SK-MEL-5 (cell line): Measurements from ENCODE around the gene STIM1. TPM values are rescaled to one million over a fixed set of nuclear protein-coding genes. Genes with fewer than 3 reads are reported as not detected.

Experiments
- DNase-seq: peaks from one replicate; pipeline ENCODE4 v3.0.0-alpha.2; 2016; ENCODE audit warnings: low read depth, low spot score
- in situ Hi-C: cut with HindIII; loops from 2 replicates; pipeline ENCODE4 v1.10.0; 2016; ENCODE audit warnings: low sequenced_read_pairs, high pct_unique_total_duplicates, low pct_unique_long_range_greater_than_20kb
- total RNA-seq: library from RNA; depleted of rRNA; stranded (reverse); fragments of >200 nt; shearing (Covaris generic); gene quantifications from 2 replicates; pipeline ENCODE4 v1.2.3, GENCODE V29; 2014

STIM1 gene
- total RNA-seq, 1 experiment from 2014 or later: 25.7 TPM

GRCh38 chr11:3825473-3826154 is 29.9 kb upstream of the STIM1 start:
- in situ Hi-C loops: no loop called here
- DNase-seq: no peak

- in situ Hi-C loops: no loop called here
- no peak for DNase-seq
These were observed 28.7 kb upstream of the STIM1 start for GRCh38 chr11:3826721-3827120.

- in situ Hi-C loops: no loop called here
These were observed 27.9 kb upstream of the STIM1 start for GRCh38 chr11:3827434-3828186.

GRCh38 chr11:3830088-3830487 is 25.4 kb upstream of the STIM1 start:
- no peak for DNase-seq
- in situ Hi-C loops: no loop called here

More at GRCh38 chr11:3827434-3828186, 27.9 kb upstream of the STIM1 start:
- DNase-seq: no peak

GRCh38 chr11:3830730-3831129 is 24.7 kb upstream of the STIM1 start:
- no peak for DNase-seq

GRCh38 chr11:3831378-3832239 is 23.9 kb upstream of the STIM1 start:
- in situ Hi-C loops: no loop called here
- DNase-seq: no peak

More at GRCh38 chr11:3830730-3831129, 24.7 kb upstream of the STIM1 start:
- in situ Hi-C loops: no loop called here

- no peak for DNase-seq
- in situ Hi-C loops: no loop called here
These were observed 22.6 kb upstream of the STIM1 start for GRCh38 chr11:3832816-3833215.

- DNase-seq: no peak
- in situ Hi-C loops: no loop called here
These were observed 22.0 kb upstream of the STIM1 start for GRCh38 chr11:3833449-3833848.

- DNase-seq: no peak
- in situ Hi-C loops: no loop called here
These were observed 21.2 kb upstream of the STIM1 start for GRCh38 chr11:3834349-3834663.

- in situ Hi-C loops: no loop called here
- no peak for DNase-seq
These were observed 20.6 kb upstream of the STIM1 start for GRCh38 chr11:3834664-3835461.

GRCh38 chr11:3835751-3836150 is 19.7 kb upstream of the STIM1 start:
- no peak for DNase-seq
- in situ Hi-C loops: no loop called here

- in situ Hi-C loops: no loop called here
- no peak for DNase-seq
These were observed 18.6 kb upstream of the STIM1 start for GRCh38 chr11:3836903-3837302.

- in situ Hi-C loops: no loop called here
- DNase-seq: no peak
These were observed 17.7 kb upstream of the STIM1 start for GRCh38 chr11:3837793-3838192.

- no peak for DNase-seq
- in situ Hi-C loops: no loop called here
These were observed 17.0 kb upstream of the STIM1 start for GRCh38 chr11:3838504-3838903.

- DNase-seq: no peak
- in situ Hi-C loops: no loop called here
These were observed 15.2 kb upstream of the STIM1 start for GRCh38 chr11:3840004-3840869.

- in situ Hi-C loops: no loop called here
- DNase-seq: peak; percentile 80
These were observed 14.5 kb upstream of the STIM1 start, which contains the start of gene RHOG for GRCh38 chr11:3840870-3841425. Gene RHOG (minus strand): TSS chr11:3840959. CDS start chr11:3828138, 12,821 bp downstream.
